ENCODE data around the gene TMEM225B. TPM values are rescaled to one million over a fixed set of nuclear protein-coding genes. Genes with fewer than 3 reads are reported as not detected.
"Not testable (repeated sequence)": the region's sequence is repeated elsewhere in the genome, so short reads cannot be mapped to it uniquely, and the experiment has no call there.

Gene TMEM225B
- polyA plus RNA-seq, 3 donors, result 1.5 to 2.7 (median 2.0) TPM

- no peak for DNase-seq (ENCODE audit: extremely low read depth in 1 of 11, low read depth in 9 of 11, low spot score in 4 of 11)
These were observed 19.2 kb downstream of the TMEM225B start for GRCh38 chr7:99617192-99617781.

GRCh38 chr7:99618726-99619125, 20.7 kb downstream of the TMEM225B start:
- DNase-seq (ENCODE audit: extremely low read depth in 1 of 11, low read depth in 9 of 11, low spot score in 4 of 11), result no peak

DNA sequence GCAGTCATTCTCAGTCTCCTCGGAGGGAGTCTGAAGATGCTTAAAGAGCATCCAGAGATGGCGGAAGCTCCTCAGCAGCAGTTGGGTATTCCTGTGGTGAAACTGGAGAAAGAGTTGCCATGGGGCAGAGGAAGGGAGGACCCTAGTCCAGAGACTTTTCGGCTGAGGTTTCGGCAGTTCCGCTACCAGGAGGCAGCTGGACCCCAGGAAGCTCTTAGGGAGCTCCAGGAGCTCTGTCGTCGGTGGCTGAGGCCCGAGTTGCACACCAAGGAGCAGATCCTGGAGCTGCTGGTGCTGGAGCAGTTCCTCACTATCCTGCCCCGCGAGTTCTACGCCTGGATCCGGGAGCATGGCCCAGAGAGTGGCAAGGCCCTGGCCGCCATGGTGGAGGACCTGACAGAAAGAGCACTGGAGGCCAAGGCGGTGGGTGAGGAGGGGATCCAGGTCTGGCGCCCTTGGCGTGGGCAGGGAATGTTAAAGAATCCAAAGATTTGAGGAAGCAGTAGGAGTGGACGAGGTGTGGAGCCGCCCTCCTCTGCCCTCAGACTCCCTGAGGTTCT, 21.6 kb downstream of the TMEM225B start:
- DNase-seq (ENCODE audit: extremely low read depth in 1 of 11, low read depth in 9 of 11, low spot score in 4 of 11), result no peak

DNA sequence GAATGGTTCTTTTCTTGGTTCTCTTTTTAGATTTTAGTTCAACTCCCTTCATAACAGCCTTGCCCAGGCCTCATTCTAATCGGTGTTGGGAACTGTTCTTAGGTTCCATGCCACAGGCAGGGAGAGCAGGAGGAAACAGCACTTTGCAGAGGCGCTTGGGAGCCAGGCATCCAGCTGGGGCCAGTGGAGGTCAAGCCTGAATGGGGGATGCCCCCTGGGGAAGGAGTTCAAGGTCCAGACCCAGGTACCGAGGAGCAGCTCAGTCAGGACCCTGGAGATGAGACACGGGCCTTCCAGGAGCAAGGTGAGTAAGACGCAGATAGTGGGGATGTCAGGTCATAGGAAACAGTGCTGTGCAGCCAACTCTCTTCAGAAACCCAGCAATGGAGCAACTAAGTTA, 23.2 kb downstream of the TMEM225B start:
- no peak for DNase-seq (ENCODE audit: extremely low read depth in 1 of 11, low read depth in 9 of 11, low spot score in 4 of 11)

- DNase-seq (ENCODE audit: extremely low read depth in 1 of 11, low read depth in 9 of 11, low spot score in 4 of 11), result no peak
These were observed 24.5 kb downstream of the TMEM225B start for GRCh38 chr7:99622596-99622995.

GRCh38 chr7:99623091-99623693, 25.1 kb downstream of the TMEM225B start:
- DNase-seq (ENCODE audit: extremely low read depth in 1 of 11, low read depth in 9 of 11, low spot score in 4 of 11), result no peak

GRCh38 chr7:99623702-99624447, 25.8 kb downstream of the TMEM225B start:
- no peak for DNase-seq (ENCODE audit: extremely low read depth in 1 of 11, low read depth in 9 of 11, low spot score in 4 of 11)

- DNase-seq (ENCODE audit: extremely low read depth in 1 of 11, low read depth in 9 of 11, low spot score in 4 of 11), result no peak
These were observed 26.4 kb downstream of the TMEM225B start for GRCh38 chr7:99624484-99624883.

DNA sequence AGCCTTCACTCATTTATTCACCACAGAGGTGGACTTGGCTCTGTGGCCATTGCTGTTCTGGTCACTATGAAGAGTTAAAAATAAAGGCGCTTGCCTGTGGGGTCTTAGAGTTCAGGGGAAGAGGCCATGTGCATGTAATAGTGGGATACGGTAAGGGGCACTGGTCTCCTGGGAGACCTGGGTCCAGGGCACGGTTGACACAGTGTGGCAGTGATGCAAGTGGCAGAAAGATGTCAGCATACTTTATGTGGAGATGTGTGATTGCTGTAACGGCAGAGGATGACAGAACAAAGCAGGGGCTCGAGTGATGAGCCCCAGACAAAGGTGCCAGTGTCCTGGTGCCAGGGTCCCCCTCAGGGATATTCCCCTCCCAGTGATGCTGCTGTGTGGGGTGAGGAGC, 27.3 kb downstream of the TMEM225B start:
- no peak for DNase-seq (ENCODE audit: extremely low read depth in 1 of 11, low read depth in 9 of 11, low spot score in 4 of 11)

- no peak for DNase-seq (ENCODE audit: extremely low read depth in 1 of 11, low read depth in 9 of 11, low spot score in 4 of 11)
These were observed 27.9 kb downstream of the TMEM225B start for GRCh38 chr7:99625961-99626360.

DNA sequence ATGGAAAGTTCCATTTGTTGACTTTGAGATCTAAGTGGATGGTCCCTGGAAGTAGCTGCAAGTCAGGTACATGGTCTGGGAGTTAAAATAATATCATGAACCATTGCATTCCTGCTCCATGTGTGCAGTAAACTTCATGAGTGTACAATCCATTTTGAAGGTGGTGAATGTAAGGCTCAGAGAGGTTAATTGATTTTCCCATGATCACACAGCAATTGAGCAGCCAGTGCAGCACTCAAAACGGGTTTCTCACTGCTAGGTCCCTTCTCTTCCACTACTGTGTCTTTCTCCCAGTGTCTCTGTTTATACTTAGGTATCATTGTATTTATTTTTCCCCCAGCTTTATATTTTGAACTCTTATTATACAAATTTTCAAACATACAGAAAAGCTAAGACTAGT, 28.6 kb downstream of the TMEM225B start:
- DNase-seq (ENCODE audit: extremely low read depth in 1 of 11, low read depth in 9 of 11, low spot score in 4 of 11), result no peak

- DNase-seq (ENCODE audit: extremely low read depth in 1 of 11, low read depth in 9 of 11, low spot score in 4 of 11), result no peak
These were observed 29.4 kb downstream of the TMEM225B start for GRCh38 chr7:99627513-99627912.

GRCh38 chr7:99628471-99629465, 30.7 kb downstream of the TMEM225B start:
- no peak for DNase-seq (ENCODE audit: extremely low read depth in 1 of 11, low read depth in 9 of 11, low spot score in 4 of 11)

- DNase-seq (ENCODE audit: extremely low read depth in 1 of 11, low read depth in 9 of 11, low spot score in 4 of 11), result no peak
These were observed 31.6 kb downstream of the TMEM225B start for GRCh38 chr7:99629643-99630042.

GRCh38 chr7:99631295-99632109, 33.4 kb downstream of the TMEM225B start:
- no peak for DNase-seq (ENCODE audit: extremely low read depth in 1 of 11, low read depth in 9 of 11, low spot score in 4 of 11)

DNA sequence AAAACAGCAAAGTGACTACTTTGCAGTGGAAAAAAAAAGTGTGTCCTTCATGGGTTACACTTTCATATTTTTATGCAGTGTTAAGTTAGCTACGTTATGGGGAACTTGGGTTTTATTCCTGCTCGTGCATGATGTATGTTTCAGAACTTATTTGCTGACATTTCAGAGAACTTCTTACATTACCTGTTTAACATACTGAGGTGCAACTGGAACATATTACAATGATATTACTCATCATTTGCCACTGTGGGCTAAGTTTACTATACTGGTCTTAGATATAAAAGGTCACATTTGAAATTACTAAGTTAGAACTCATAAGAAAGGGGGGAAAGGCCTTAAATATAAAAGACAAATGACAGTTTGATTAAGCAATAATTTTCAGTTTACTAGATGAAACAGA, 39.3 kb downstream of the TMEM225B start:
- not testable (repeated sequence) for DNase-seq (ENCODE audit: extremely low read depth in 1 of 11, low read depth in 9 of 11, low spot score in 4 of 11)

DNA sequence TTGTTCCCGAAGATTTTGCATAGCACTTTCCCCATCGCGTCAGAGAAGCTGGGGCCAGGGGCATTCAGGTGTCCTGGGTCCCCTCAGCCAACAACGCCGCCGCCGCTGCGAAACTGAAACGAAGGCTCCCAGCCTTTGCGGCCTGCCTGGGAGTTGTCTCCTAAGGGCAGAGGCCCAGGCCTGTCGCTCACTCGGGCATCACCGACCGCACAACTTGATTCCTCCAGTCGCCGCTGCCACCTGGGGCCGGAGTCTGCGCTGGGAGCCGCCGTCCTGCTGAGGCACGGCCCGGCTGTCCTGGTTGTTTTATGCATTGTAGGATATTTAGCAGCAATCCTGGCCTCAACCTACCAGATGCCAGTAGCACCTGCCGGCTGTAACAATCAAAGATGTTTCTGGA, 40.7 kb downstream of the TMEM225B start:
- DNase-seq (ENCODE audit: extremely low read depth in 1 of 11, low read depth in 9 of 11, low spot score in 4 of 11), result no peak

GRCh38 chr7:99639267-99639666, 41.2 kb downstream of the TMEM225B start:
- DNase-seq (ENCODE audit: extremely low read depth in 1 of 11, low read depth in 9 of 11, low spot score in 4 of 11), result no peak
